Astrocyte of the spinal cord (primary cell): ENCODE measurements around the gene AHDC1.
"Not testable (repeated sequence)": the region's sequence is repeated elsewhere in the genome, so short reads cannot be mapped to it uniquely, and the experiment has no call there.

ENCODE experiments used
- DNase-seq: peaks from one replicate; pipeline ENCODE4 v3.0.0; 2011; ENCODE audit warnings: low read depth, low spot score
- H3K4me3 ChIP-seq: 2 replicates; pipeline ENCODE4 v1.5.1; 2011; ENCODE audit warnings: low read depth, mild to moderate bottlenecking, low read length, moderate library complexity
- CTCF ChIP-seq: IDR thresholded peaks from 2 replicates; pipeline ENCODE4 v1.5.1; 2012; ENCODE audit warnings: low read depth, mild to moderate bottlenecking, low read length, inconsistent platforms
- in situ Hi-C: cut with HindIII; loops from 2 replicates; pipeline ENCODE4 v1.10.0; 2017; ENCODE audit warnings: low sequenced_read_pairs

The AHDC1 gene

GRCh38 chr1:27633298-27633610 is 29.3 kb upstream of the AHDC1 start:
- no peak overlapping the region for H3K4me3 ChIP-seq
- in situ Hi-C loops: no loop called here
- TF ChIP-seq CTCF: no peak
- DNase-seq: no peak

- in situ Hi-C loops: no loop called here
- H3K4me3 ChIP-seq: no peak overlapping the region
- no peak for TF ChIP-seq CTCF
- DNase-seq: no peak
These were observed 28.7 kb upstream of the AHDC1 start for GRCh38 chr1:27632387-27633297.

DNA sequence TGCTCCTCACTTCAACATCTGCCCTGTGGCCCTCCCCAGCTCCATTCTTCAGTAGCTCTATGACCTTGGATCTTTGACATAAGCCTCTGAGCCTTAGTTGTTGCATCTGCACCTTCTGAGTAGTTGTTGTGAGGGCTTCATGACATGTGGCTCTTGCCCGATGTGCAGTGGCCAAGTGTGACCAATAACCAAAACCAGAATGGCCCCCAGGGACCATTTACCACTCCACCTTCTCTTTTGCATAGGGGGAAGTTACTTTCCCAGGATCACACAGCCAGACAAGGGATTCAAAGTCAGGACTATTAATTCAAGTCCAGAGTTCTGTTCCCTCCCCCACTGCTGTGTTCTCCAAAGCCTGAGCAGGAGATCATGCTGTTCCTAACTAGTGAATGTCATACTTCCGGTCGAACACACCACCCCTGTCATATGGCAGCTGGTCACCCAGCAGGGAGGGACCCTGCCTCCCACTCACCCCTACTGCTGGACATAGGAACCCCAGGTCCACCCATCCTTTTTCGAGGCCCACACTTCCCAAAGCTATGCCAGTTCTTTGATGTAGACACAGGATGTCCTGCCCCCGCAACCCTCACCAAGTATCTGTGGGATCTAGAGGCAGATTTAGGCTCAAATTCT is 27.0 kb upstream of the AHDC1 start:
- in situ Hi-C loops: no loop called here
- no peak overlapping the region for H3K4me3 ChIP-seq
- TF ChIP-seq CTCF: no peak
- no peak for DNase-seq

GRCh38 chr1:27628712-27629111 is 24.8 kb upstream of the AHDC1 start:
- no peak overlapping the region for H3K4me3 ChIP-seq
- DNase-seq: no peak
- no peak for TF ChIP-seq CTCF
- in situ Hi-C loops: no loop called here

- H3K4me3 ChIP-seq, in situ Hi-C loops, DNase-seq: not testable (repeated sequence)
These were observed 23.8 kb upstream of the AHDC1 start for GRCh38 chr1:27627733-27628132.

DNA sequence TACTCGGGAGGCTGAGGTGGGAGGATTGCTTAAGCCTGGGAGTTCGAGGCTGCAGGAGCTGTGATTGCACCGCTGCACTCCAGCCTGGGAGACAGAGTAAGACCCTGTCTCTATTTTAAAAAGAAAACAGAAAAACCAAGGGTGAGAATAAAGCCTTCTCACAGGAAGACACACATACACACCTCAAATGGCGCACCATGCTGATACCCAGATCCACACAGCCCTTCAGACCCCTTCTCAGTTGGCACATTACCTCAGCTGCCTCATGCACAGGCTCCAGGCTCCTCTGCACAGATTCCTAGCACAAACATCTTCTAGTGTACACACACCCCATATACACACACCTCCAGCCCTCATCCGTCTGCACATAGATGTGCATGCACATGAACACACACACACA is 23.1 kb upstream of the AHDC1 start:
- in situ Hi-C loops: no loop called here
- no peak for DNase-seq
- no peak for TF ChIP-seq CTCF
- H3K4me3 ChIP-seq: no peak overlapping the region
